ENCODE results near the gene SHD. TPM values are rescaled to one million over a fixed set of nuclear protein-coding genes. Genes with fewer than 3 reads are reported as not detected.

Gene SHD
- total and polyA plus RNA-seq, 2 of the 13 experiments (the other 11 are each of a cell fraction or from before 2014, with no cell fraction given), result 0.11 to 0.20 TPM

DNA sequence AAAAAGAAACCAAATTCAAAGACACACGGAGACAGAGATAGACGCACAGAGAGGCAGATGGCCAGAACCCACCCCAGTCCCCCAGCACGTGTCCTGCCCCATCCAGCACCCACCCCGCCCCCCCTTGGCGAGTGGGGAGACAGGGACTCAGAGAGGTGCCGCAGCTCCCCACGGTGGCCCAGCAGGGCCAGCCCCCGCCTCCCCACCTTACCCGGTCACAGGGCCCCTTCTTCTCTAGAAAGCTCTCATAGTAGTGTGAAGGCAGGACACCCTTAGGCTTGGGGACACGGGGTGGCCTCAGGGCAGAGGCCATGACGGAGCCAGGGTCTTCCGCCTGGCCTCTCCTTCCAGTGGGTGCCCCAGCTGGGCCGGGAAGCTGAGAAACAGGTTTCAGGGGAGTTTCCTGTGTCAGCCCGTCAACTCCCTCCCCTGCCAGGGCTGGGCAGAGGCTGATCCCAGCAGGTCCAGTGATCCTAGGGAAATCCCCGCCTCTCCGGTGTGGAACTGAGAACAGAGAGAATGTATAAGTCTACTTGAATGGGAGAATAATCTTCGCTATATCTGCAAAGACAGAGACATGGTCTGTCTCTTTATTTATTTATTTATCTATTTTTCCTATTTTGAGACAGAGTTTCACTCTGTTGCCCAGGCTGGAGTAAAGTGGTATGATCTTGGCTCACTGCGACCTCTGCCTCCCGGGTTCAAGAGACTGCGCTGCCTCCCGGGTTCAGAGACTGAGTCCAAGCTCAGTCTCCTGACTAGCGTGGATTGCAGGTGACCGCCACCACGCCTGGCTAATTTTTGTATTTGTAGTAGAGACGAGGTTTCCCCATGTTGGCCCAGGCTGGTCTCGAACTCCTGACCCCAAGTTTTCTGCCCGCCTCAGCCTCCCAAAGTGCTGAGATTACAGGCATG lies 59.6 kb downstream of the SHD start, which contains the start of gene STAP2 (continued):
- TF ChIP-seq KMT2B (CRISPR knock-in tag; IDR thresholded peaks at IDR 0.05) (no peak), POLR2A (IDR thresholded peaks at IDR 0.05; ENCODE audit: insufficient read depth in 1 of 2, low read depth in 2 of 2, low read length in 2 of 2) (peak in 1 of 2 experiments; percentile 50; a peak in 2 of 4 replicates), MED1 (CRISPR knock-in tag; IDR thresholded peaks at IDR 0.05) (no peak), BHLHE40 (IDR thresholded peaks at IDR 0.05; ENCODE audit: low read length) (no peak), ELF3 (CRISPR knock-in tag; IDR thresholded peaks at IDR 0.05) (peak; percentile 18; the same call in 1 of the 2 replicates), ZNF790 (CRISPR knock-in tag; IDR thresholded peaks at IDR 0.05; ENCODE audit: borderline replicate concordance) (peak; percentile 53; the same call in 1 of the 2 replicates), NFKB2 (CRISPR knock-in tag; IDR thresholded peaks at IDR 0.05; ENCODE audit: borderline replicate concordance) (no peak), LCORL (IDR thresholded peaks at IDR 0.05) (no peak), LCORL (CRISPR knock-in tag; IDR thresholded peaks at IDR 0.05) (peak; percentile 29; the same call in 1 of the 2 replicates), ZNF34 (CRISPR knock-in tag; IDR thresholded peaks at IDR 0.05; ENCODE audit: borderline replicate concordance) (no peak), IKZF4 (CRISPR knock-in tag; IDR thresholded peaks at IDR 0.05; ENCODE audit: borderline replicate concordance, low read depth, not compliant biosample characterization) (no peak), ZNF567 (CRISPR knock-in tag; IDR thresholded peaks at IDR 0.05; ENCODE audit: borderline replicate concordance) (no peak), ZNF577 (CRISPR knock-in tag; IDR thresholded peaks at IDR 0.05; ENCODE audit: borderline replicate concordance, low read depth) (no peak), MTF2 (CRISPR knock-in tag; IDR thresholded peaks at IDR 0.05; ENCODE audit: borderline replicate concordance) (peak; percentile 19; the same call in 1 of the 2 replicates), TBX2 (CRISPR knock-in tag; IDR thresholded peaks at IDR 0.05; ENCODE audit: borderline replicate concordance) (peak; percentile 39; the same call in 1 of the 2 replicates), EZH2 (conservative IDR thresholded peaks at IDR 0.05; ENCODE audit: low read depth, low read length) (no peak), NCOA2 (CRISPR knock-in tag; IDR thresholded peaks at IDR 0.05) (no peak), ZFX (CRISPR knock-in tag; IDR thresholded peaks at IDR 0.05; ENCODE audit: low read depth) (peak; percentile 58; the same call in 1 of the 2 replicates), ZBTB20 (CRISPR knock-in tag; IDR thresholded peaks at IDR 0.05; ENCODE audit: borderline replicate concordance, low read depth) (peak; percentile 36; the same call in 1 of the 2 replicates)
- TF ChIP-seq, protein P1, sequence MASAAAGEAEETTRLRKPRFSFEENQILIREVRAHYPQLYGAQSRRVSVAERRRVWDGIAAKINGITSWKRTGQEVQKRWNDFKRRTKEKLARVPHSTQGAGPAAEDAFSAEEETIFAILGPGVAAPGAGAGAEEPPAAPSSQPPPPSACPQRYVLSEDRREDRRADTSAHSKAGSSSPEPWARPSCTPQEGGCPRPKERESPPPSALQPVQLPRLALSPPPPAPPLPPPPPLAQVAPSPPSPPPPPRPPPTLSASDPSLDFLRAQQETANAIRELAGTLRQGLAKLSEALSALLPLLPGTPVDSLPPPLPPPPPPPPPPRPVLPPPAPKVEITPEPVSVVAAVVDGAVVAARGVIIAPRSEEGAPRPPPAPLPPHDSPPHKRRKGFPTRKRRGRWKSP (CRISPR knock-in tag; IDR thresholded peaks at IDR 0.05), result 0 out of 2 replicates have a peak, but pooled peaks have one; percentile 39
- TF ChIP-seq, protein P2, sequence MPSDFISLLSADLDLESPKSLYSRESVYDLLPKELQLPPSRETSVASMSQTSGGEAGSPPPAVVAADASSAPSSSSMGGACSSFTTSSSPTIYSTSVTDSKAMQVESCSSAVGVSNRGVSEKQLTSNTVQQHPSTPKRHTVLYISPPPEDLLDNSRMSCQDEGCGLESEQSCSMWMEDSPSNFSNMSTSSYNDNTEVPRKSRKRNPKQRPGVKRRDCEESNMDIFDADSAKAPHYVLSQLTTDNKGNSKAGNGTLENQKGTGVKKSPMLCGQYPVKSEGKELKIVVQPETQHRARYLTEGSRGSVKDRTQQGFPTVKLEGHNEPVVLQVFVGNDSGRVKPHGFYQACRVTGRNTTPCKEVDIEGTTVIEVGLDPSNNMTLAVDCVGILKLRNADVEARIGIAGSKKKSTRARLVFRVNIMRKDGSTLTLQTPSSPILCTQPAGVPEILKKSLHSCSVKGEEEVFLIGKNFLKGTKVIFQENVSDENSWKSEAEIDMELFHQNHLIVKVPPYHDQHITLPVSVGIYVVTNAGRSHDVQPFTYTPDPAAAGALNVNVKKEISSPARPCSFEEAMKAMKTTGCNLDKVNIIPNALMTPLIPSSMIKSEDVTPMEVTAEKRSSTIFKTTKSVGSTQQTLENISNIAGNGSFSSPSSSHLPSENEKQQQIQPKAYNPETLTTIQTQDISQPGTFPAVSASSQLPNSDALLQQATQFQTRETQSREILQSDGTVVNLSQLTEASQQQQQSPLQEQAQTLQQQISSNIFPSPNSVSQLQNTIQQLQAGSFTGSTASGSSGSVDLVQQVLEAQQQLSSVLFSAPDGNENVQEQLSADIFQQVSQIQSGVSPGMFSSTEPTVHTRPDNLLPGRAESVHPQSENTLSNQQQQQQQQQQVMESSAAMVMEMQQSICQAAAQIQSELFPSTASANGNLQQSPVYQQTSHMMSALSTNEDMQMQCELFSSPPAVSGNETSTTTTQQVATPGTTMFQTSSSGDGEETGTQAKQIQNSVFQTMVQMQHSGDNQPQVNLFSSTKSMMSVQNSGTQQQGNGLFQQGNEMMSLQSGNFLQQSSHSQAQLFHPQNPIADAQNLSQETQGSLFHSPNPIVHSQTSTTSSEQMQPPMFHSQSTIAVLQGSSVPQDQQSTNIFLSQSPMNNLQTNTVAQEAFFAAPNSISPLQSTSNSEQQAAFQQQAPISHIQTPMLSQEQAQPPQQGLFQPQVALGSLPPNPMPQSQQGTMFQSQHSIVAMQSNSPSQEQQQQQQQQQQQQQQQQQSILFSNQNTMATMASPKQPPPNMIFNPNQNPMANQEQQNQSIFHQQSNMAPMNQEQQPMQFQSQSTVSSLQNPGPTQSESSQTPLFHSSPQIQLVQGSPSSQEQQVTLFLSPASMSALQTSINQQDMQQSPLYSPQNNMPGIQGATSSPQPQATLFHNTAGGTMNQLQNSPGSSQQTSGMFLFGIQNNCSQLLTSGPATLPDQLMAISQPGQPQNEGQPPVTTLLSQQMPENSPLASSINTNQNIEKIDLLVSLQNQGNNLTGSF (CRISPR knock-in tag; IDR thresholded peaks at IDR 0.05), result no peak
- TF ChIP-seq, protein P3, sequence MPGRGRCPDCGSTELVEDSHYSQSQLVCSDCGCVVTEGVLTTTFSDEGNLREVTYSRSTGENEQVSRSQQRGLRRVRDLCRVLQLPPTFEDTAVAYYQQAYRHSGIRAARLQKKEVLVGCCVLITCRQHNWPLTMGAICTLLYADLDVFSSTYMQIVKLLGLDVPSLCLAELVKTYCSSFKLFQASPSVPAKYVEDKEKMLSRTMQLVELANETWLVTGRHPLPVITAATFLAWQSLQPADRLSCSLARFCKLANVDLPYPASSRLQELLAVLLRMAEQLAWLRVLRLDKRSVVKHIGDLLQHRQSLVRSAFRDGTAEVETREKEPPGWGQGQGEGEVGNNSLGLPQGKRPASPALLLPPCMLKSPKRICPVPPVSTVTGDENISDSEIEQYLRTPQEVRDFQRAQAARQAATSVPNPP (CRISPR knock-in tag; IDR thresholded peaks at IDR 0.05), result no peak
